ENCODE results near the gene ST6GALNAC1.
"Not testable (repeated sequence)": the region's sequence is repeated elsewhere in the genome, so short reads cannot be mapped to it uniquely, and the experiment has no call there.

The ST6GALNAC1 gene

DNA sequence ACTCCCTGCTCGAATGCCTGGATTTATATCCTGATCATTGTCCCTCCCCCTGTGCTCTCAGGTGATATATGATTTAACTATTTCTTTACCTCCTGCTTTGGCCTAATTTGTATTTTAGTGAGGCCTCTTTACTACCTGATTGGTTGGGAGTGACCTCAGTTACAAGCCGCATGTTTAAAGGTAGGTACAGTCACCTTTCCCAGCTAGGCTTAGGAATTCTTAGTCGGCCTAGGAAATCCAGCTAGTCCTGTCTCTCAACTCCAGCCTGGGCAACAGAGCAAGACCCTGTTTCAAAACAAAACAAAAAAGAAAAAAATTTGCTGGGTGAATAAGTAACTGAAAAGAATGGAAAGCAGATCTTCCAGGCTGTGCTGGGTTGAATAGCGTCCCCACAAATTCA is 31.1 kb downstream of the ST6GALNAC1 start:
- no peak for DNase-seq (ENCODE audit: low spot score)

GRCh38 chr17:76611758-76612157 is 31.8 kb downstream of the ST6GALNAC1 start:
- no peak for DNase-seq (ENCODE audit: low spot score)

DNA sequence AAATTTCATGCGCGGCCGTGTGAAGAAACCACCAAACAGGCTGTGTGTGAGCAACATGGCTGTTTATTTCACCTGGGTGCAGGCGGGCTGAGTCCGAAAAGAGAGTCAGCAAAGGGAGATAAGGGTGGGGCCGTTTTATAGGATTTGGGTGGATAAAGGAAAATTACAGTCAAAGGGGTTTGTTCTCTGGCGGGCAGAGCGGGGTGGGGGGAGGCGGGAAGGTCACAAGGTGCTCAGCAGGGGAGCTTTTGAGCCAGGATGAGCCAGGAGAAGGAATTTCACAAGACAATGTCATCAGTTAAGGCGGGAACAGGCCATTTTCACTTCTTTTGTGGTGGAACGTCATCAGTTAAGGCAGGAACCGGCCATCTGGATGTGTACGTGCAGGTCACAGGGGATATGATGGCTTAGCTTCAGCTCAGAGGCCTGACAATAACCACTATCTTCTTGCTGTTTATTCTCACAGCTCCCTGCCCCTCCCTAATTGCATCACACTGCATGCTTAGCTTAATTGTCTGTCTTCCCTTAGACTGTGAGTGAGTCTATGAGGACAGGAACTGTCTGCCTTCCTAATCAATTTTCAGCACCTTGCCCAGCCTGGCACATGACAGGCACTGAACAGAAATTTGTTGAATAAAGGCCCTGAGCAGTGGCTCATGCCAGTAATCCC is 32.3 kb downstream of the ST6GALNAC1 start:
- DNase-seq (ENCODE audit: low spot score), result not testable (repeated sequence)

- not testable (repeated sequence) for DNase-seq (ENCODE audit: low spot score)
Measured at GRCh38 chr17:76606685-76607084, 36.9 kb downstream of the ST6GALNAC1 start.

DNA sequence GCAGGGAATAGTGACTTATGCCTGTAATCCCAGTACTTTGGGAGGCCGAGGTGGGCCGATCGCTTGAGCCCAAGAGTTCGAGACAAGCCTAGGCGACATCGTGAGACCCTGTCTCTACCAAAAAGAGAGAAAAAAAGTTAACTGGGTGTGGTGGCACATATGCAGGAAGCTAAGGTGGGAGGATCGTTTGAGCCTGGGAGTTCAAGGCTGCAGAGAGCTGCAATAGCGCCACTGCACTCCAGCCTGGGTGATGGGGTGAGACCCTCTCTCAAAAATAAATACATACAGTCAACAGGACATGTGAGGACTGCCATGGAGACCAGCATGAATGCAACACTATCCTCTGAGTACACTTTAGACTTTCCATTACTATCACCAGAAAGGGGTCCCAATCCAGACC is 42.5 kb downstream of the ST6GALNAC1 start:
- no peak for DNase-seq (ENCODE audit: low spot score)

GRCh38 chr17:76599694-76600460 is 43.7 kb downstream of the ST6GALNAC1 start:
- no peak for DNase-seq (ENCODE audit: low spot score)

DNA sequence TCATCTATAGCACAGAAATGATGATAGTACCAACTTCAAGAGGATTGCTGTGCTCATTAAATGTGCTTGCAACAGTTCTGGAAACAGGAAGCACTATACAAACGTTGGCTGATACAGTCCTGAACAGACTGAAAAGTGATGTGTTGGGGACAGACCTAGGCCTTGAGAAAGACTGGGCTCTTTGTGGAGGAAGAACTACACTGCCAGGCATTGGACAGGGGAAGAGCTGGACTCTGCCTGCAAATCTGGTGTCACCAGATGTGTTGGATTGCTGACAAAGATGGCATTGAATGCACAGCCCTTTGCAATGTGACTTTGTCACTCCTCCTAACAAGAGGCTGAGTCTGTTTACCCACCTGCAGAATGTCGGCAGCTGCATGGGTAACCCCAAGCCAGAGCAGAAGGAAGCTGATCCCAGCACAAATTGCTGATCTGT is 45.5 kb downstream of the ST6GALNAC1 start:
- peak; percentile 80 for DNase-seq (ENCODE audit: low spot score)

DNA sequence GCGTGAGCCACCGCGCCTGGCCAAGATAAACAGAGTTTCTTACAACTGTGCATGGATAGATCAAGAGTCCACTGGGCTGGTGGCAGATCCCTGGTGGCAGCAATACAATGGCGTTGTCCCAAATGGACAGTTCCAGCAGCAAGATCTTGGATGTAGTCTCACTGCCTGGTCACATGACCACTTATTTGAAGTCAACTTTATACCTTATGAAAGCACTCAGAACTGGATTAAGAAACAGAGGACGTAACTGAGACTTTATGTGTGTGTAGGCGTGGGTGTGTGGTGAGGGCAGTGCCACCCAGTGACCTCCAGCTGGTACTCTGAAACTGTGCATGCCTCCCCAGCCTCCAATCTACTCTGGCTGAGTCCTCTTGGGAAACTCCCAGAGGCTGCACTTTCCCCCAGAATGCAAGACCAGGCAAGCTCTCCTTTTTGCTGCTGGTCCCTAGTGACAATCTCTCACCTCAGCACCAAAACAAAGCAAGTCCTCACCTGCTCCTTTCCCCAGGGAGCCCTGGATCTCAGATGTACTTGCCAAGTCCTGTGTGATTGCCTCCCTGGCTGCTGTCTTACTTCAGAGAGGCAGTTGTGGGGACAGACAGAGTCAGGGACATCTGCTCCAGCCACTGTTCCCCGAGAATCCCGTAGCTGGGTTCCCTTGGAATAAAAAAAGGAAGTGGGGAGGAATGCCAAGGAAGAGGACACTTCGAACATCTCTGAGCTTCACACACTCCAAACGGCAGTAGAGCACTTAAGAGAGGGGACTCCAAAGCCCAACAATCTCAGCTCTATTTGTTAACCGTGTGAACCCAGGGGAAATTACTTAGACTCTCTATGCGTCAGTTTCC is 46.2 kb downstream of the ST6GALNAC1 start:
- no peak for DNase-seq (ENCODE audit: low spot score)

DNA sequence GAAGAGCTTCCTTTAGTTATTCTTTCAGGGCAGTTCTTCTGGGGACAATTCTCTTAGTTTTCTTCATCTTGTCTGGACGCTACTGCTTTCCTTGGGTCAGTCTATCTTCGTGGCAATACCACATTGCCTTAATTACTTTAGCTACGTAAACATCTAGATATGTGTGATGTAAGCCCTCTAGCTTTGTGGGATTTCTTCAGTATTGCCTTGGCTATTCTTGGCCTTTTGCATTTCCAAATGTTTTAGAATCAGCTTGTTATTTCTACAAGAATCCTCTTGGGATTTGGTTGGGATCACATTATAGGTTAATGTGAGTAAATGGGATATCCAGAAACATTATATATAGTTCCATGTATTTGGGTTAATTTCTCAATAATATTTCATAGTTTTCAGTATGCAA is 48.9 kb downstream of the ST6GALNAC1 start:
- no peak for DNase-seq (ENCODE audit: low spot score)

DNA sequence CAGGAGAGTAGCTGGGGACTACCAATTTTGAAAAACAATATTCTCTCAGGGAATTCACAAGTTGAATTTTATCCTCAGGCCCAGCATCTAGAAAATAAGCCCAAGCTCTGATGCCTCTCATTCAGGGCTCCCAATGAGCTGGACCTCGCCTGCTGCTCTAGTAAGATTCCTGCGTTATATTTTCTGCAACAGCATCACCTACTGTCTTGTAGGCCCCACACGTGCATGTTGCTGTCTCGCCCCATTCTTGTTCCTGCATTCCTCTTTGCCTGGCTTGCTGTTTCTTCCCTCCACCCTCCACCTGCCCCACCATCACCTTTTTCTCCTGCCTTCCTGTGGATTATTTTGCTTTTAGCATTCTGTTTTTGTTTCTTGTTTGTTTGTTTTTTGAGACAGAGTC is 49.6 kb downstream of the ST6GALNAC1 start:
- DNase-seq (ENCODE audit: low spot score), result no peak

GRCh38 chr17:76593384-76593826 is 50.2 kb downstream of the ST6GALNAC1 start:
- no peak for DNase-seq (ENCODE audit: low spot score)

DNA sequence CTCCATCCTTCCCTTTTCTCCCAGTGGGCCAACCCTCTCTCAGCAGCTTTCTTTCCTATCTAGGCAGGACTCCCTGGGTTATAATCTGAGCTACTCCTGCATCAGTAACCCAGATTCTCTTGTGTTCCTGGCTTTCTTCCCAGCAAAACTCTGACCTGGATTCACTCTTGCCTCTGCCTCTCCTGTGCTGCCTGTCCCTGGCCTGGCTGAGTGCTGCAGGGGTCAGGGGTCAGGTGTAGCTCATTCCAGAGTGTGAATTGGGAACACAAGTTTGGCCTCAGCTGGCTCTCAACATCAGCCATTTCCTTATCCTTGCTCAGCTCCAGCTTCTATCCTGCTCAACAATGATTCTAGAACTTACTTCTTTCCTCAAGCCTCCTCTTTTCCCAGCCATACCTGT is 55.4 kb downstream of the ST6GALNAC1 start:
- no peak for DNase-seq (ENCODE audit: low spot score)

- no peak for DNase-seq (ENCODE audit: low spot score)
Measured at GRCh38 chr17:76586741-76587487, 56.6 kb downstream of the ST6GALNAC1 start.

GRCh38 chr17:76585649-76586593 is 57.6 kb downstream of the ST6GALNAC1 start, which contains the start of gene ST6GALNAC2:
TSS of gene ST6GALNAC2 (minus strand) at chr17:76585860. CDS start at chr17:76585808, 52 bp downstream.
- DNase-seq (ENCODE audit: low spot score), result no peak

- DNase-seq (ENCODE audit: low spot score), result no peak
Measured at GRCh38 chr17:76585033-76585648, 58.4 kb downstream of the ST6GALNAC1 start.

DNA sequence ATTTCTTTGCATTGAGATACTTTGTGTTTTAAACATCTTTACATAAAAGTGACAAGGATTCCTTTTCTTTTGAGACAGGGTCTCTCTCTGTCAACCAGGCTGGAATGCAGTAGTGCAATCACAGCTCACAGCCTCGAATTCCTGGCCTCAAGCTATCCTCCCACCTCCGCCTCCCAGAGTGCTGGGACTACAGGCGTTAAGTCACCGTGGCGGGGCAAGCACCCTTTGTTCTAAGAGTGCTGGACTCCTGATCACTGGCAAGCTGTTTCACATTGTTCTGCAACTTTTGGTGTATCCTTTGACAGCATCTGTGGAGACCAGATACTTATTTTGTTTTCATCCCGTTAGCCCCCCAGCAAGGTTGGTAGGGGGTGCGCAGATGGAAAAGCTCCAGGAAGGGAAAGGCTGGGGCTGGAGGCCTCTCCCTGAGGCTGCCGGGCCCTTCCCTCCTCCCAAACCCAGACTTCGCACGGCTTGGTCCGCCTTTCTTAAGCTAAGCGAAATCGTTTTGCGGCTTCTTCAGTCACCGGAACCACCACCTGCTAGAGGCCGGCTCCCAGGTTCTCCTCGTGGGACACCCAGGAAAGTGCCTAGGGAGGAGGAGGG is 59.0 kb downstream of the ST6GALNAC1 start:
- no peak for DNase-seq (ENCODE audit: low spot score)

DNA sequence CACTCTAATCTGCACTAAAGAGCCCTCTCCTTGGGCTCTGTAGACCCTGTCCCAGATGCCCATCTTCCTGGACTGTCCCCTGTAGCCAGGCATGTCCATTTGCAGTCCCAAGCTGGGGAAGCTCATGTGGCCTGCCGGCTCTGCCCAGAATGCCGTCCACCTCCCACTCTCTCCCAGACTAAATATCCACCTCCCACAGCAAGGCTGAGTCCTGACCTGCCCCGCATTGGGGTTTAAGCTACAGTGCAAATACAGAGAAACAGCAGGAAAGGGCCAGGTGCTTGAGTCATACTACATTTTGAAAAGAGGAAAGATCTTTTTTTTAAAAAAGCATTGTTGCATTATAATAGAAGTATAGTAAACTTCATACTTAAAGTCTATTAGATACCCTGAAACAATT is 60.9 kb downstream of the ST6GALNAC1 start:
- no peak for DNase-seq (ENCODE audit: low spot score)

DNA sequence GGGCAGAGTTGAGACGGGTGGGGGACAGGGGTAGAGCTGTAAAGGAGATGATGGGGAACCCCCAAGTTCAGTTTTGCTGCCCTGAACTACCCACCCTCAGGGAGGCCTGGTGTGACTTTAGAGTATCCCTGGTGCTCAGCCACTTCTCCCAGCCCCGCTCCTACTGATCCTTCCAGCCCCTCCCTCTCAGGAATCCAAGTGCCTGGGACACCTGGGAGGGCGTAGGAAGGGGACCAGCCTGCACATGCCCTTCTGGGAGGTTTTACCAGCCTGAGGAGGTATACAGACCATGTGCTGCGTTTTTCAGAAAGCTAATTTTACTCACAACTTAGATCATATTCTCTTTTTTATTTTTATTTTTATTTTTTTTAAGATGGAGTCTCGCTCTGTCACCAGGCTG is 62.0 kb downstream of the ST6GALNAC1 start:
- DNase-seq (ENCODE audit: low spot score), result no peak

DNA sequence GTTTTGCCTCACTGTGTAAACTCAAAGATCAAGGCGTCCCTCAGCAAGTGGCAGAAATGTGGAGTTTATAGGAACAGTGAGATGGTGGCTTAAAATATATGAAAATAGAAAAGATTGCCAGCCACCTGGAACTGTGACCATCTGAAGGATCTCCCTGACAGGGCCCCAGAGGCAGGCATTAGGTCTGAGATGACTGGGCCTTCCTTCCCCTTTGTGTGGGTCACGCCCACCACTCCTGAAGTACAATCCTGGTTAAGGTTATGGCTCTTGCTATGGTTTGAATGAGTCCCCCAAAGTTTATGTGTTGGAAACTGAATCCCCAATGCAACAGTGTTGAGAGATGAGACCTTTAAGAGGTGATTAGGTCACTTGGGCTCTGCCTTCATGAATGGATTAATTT is 64.3 kb downstream of the ST6GALNAC1 start:
- no peak for DNase-seq (ENCODE audit: low spot score)

GRCh38 chr17:76578376-76578775 is 65.2 kb downstream of the ST6GALNAC1 start:
- DNase-seq (ENCODE audit: low spot score), result no peak
